GM19468 (cell line): ENCODE measurements around the gene SHLD1.
"Not testable (repeated sequence)": the region's sequence is repeated elsewhere in the genome, so short reads cannot be mapped to it uniquely, and the experiment has no call there.

ENCODE experiments used
- ATAC-seq: cut with Tn5 transposase; IDR thresholded peaks from one replicate; pipeline ENCODE4 v1.9.1; 2021; ENCODE audit warnings: mild to moderate bottlenecking, moderate library complexity, moderate number of reproducible peaks; ENCODE audit not compliant: unreplicated experiment; ENCODE audit errors: extremely low read depth

The SHLD1 gene

GRCh38 chr20:5779071-5779900, 29.1 kb downstream of the SHLD1 start:
- no peak for ATAC-seq

- no peak for ATAC-seq
These were observed 30.6 kb downstream of the SHLD1 start for GRCh38 chr20:5780846-5781217.

GRCh38 chr20:5781367-5781766, 31.2 kb downstream of the SHLD1 start:
- not testable (repeated sequence) for ATAC-seq

- ATAC-seq = no peak
These were observed 31.9 kb downstream of the SHLD1 start for GRCh38 chr20:5781798-5782750.

- ATAC-seq = no peak
These were observed 34.5 kb downstream of the SHLD1 start for GRCh38 chr20:5784735-5785134.

- ATAC-seq = no peak
These were observed 34.9 kb downstream of the SHLD1 start for GRCh38 chr20:5785146-5785545.

- no peak for ATAC-seq
These were observed 37.0 kb downstream of the SHLD1 start for GRCh38 chr20:5786930-5787795.

- ATAC-seq = no peak
These were observed 37.6 kb downstream of the SHLD1 start for GRCh38 chr20:5787796-5788165.

GRCh38 chr20:5788385-5788895, 38.2 kb downstream of the SHLD1 start:
- no peak for ATAC-seq

GRCh38 chr20:5789827-5790226, 39.6 kb downstream of the SHLD1 start:
- ATAC-seq = no peak

GRCh38 chr20:5793916-5794315, 43.7 kb downstream of the SHLD1 start:
- no peak for ATAC-seq

GRCh38 chr20:5796331-5797040, 46.3 kb downstream of the SHLD1 start:
- no peak for ATAC-seq

GRCh38 chr20:5797165-5797564, 47.0 kb downstream of the SHLD1 start:
- ATAC-seq = no peak

- peak; percentile 86 for ATAC-seq
These were observed 47.8 kb downstream of the SHLD1 start for GRCh38 chr20:5797843-5798462.

- ATAC-seq = not testable (repeated sequence)
These were observed 53.6 kb downstream of the SHLD1 start for GRCh38 chr20:5803754-5804303.

GRCh38 chr20:5806457-5807263, 56.5 kb downstream of the SHLD1 start:
- ATAC-seq = no peak

GRCh38 chr20:5807431-5807830, 57.2 kb downstream of the SHLD1 start:
- no peak for ATAC-seq

GRCh38 chr20:5808901-5809300, 58.7 kb downstream of the SHLD1 start:
- ATAC-seq = no peak
